ENCODE data around the gene DNAJA4. TPM values are rescaled to one million over a fixed set of nuclear protein-coding genes. Genes with fewer than 3 reads are reported as not detected.
A peak's percentile ranks its signal among the peaks of the same experiment; 100 is the strongest.

The DNAJA4 gene
- total RNA-seq, 1 experiment from 2014 or later, result 1.3 TPM

DNA sequence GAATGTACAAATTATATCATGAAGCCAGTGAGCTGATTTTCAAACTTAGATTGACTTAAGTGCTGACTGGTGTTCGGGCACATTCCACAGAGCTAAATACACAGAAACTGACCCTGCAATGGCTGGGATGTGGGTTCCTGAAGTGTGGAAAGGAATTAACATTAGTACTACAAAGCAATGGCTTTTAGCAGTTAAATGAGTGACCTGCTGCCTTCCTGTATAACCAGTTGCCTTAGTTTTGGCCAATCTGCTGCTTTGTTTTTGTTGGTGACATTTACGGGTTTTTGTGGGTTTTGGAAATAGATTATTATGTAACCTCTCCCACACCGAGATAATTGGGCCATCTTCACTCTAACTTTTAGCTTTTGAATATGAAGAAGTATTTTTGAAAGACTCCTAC is 37.5 kb downstream of the DNAJA4 start:
- Histone ChIP-seq H3K4me1 (ENCODE audit: insufficient read depth, low read length) (peaks cover 33% of the 10 kb centered on the region), H3K4me2 (ENCODE audit: low read length) (peak overlapping the region; percentile 33; the same call in 1 of the 2 replicates), H3K9me2 (replicated peaks; ENCODE audit: low read length) (no peaks in the 10 kb centered on the region), H3K27me3 (ENCODE audit: low read length) (no peaks in the 10 kb centered on the region), H4K20me1 (ENCODE audit: low read length) (no peaks in the 10 kb centered on the region), H3F3A (ENCODE audit: low read length, unreplicated experiment) (no peaks in the 10 kb centered on the region), H3K9me3 (ENCODE audit: low read length) (no peaks in the 10 kb centered on the region), H3K9ac (ENCODE audit: low read length) (no peak overlapping the region), H2AFZ (ENCODE audit: low read length) (0 out of 2 replicates have a peak overlapping the region, but pooled peaks have one; percentile 29), H3K27ac (ENCODE audit: low read length) (no peak overlapping the region; the same call in 1 of the 2 replicates), H3K79me2 (ENCODE audit: low read length) (peaks cover 26% of the 10 kb centered on the region), H3K36me3 (ENCODE audit: low read depth, low read length) (no peaks in the 10 kb centered on the region), H3K4me3 (ENCODE audit: low read length) (no peak overlapping the region)
- no TSS peak for BruUV-seq (replicated peaks)
- ChIA-PET POLR2A (ENCODE audit: unreplicated experiment) (no interaction called here), CTCF (no interaction called here)
- intact Hi-C loops (cut with micrococcal nuclease), result no loop called here
- no peak for TF ChIP-seq EZH2phosphoT487 (IDR thresholded peaks at IDR 0.05; ENCODE audit: borderline replicate concordance, low read length)
- TF ChIP-seq EZH2 (IDR thresholded peaks at IDR 0.05; ENCODE audit: low read length, unreplicated experiment), result no peak
- TF ChIP-seq, protein P1, sequence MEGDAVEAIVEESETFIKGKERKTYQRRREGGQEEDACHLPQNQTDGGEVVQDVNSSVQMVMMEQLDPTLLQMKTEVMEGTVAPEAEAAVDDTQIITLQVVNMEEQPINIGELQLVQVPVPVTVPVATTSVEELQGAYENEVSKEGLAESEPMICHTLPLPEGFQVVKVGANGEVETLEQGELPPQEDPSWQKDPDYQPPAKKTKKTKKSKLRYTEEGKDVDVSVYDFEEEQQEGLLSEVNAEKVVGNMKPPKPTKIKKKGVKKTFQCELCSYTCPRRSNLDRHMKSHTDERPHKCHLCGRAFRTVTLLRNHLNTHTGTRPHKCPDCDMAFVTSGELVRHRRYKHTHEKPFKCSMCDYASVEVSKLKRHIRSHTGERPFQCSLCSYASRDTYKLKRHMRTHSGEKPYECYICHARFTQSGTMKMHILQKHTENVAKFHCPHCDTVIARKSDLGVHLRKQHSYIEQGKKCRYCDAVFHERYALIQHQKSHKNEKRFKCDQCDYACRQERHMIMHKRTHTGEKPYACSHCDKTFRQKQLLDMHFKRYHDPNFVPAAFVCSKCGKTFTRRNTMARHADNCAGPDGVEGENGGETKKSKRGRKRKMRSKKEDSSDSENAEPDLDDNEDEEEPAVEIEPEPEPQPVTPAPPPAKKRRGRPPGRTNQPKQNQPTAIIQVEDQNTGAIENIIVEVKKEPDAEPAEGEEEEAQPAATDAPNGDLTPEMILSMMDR (conservative IDR thresholded peaks at IDR 0.05; ENCODE audit: low read depth, low read length), result no peak
- ATAC-seq (no peak), DNase-seq (peak; percentile 31)

DNA sequence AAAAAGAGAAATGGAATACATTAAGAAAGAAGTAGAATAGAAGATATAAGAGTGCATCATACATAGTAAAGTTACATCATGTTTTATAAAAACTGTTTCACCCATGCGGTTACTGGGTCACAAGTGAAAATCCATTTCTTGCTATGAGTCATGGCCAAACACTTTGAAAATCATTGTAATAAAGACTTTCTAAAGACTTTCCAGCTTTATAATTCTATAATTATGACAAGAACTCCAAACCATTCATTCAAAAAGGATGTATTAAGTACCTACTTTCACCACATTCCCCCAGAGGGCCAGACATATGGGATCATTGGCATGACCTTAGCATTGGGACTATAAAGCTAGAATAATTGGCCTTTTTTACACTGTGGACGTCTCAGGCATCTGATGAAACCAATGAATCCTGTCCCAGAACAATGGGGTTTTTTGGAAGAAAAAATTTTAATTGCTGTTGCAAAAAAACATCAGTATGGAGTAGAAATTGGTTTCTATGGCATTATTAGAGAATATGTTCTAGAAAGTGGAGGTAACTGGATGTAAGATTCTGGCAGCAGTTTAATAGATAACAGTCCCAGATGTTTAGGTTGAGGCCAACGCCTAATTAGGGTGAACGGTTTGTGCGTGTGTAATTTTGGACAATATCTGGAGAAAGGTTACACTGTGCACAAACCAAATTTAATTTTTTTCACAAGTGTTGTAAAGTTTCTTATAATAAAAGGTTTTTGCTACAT is 38.4 kb downstream of the DNAJA4 start:
- POLR2A ChIA-PET (ENCODE audit: unreplicated experiment), result no interaction called here
- no TSS peak for BruUV-seq (replicated peaks)
- Histone ChIP-seq H2AFZ (ENCODE audit: low read length) (no peak overlapping the region), H3K4me2 (ENCODE audit: low read length) (peak overlapping the region; percentile 44), H4K20me1 (ENCODE audit: low read length) (no peaks in the 10 kb centered on the region), H3K79me2 (ENCODE audit: low read length) (peaks cover 17% of the 10 kb centered on the region), H3K9ac (ENCODE audit: low read length) (no peak overlapping the region), H3K36me3 (ENCODE audit: low read depth, low read length) (no peaks in the 10 kb centered on the region), H3K4me1 (ENCODE audit: insufficient read depth, low read length) (peaks cover 30% of the 10 kb centered on the region), H3K27ac (ENCODE audit: low read length) (peak overlapping the region; percentile 40), H3F3A (ENCODE audit: low read length, unreplicated experiment) (no peaks in the 10 kb centered on the region), H3K9me2 (replicated peaks; ENCODE audit: low read length) (no peaks in the 10 kb centered on the region), H3K9me3 (ENCODE audit: low read length) (no peaks in the 10 kb centered on the region), H3K27me3 (ENCODE audit: low read length) (no peaks in the 10 kb centered on the region), H3K4me3 (ENCODE audit: low read length) (no peak overlapping the region)
- DNase-seq (peak; percentile 67), ATAC-seq (peak; percentile 29)
- CTCF ChIA-PET, result interaction anchor here (0.6 kb wide), 1 partner anchor 8 kb away, joined by 3 read pairs; no protein-coding TSS in a partner anchor
- TF ChIP-seq, protein P1 (conservative IDR thresholded peaks at IDR 0.05; ENCODE audit: low read depth, low read length), result no peak
- intact Hi-C loops (cut with micrococcal nuclease), result no loop called here
